ENCODE measurements around the gene SPOCD1. TPM values are rescaled to one million over a fixed set of nuclear protein-coding genes. Genes with fewer than 3 reads are reported as not detected.

SPOCD1 gene
- total RNA-seq, 1 experiment from 2014 or later = 0.66 TPM

GRCh38 chr1:31784356-31785019 is 31.3 kb downstream of the SPOCD1 start:
- H3K27ac Mint-ChIP-seq (ENCODE audit: unreplicated experiment) = no peak overlapping the region
- Histone ChIP-seq H3K4me1 (0 out of 2 replicates have a peak, but pooled peaks cover 5% of the 10 kb centered on the region), H3K9me3 (no peaks in the 10 kb centered on the region), H3K4me3 (ENCODE audit: low read depth, low read length) (no peak overlapping the region), H3K36me3 (ENCODE audit: control insufficient read depth, insufficient read depth, low read length) (no peaks in the 10 kb centered on the region), H3K27me3 (replicated peaks; ENCODE audit: control insufficient read depth, insufficient read depth, low read length) (no peaks in the 10 kb centered on the region)
- no TSS peak for BruUV-seq (replicated peaks)
- H3K4me1 Mint-ChIP-seq (ENCODE audit: low read depth, unreplicated experiment) = no peaks in the 10 kb centered on the region
- H3K36me3 Mint-ChIP-seq (ENCODE audit: insufficient read depth, unreplicated experiment) = no peaks in the 10 kb centered on the region
- peak in 1 of 2 experiments; percentile 17 for DNase-seq
- no peak overlapping the region for H3K4me3 Mint-ChIP-seq (ENCODE audit: unreplicated experiment)
- no peaks in the 10 kb centered on the region for H3K27me3 Mint-ChIP-seq (ENCODE audit: insufficient read depth, unreplicated experiment)
- H3K9me3 Mint-ChIP-seq (ENCODE audit: unreplicated experiment) = no peaks in the 10 kb centered on the region
- POLR2A ChIA-PET = no interaction called here
- CTCF ChIA-PET = interaction anchor here (0.6 kb wide), 1 partner anchor 289 kb away, joined by 4 read pairs; the partner anchor contains the start of gene TMEM39B
- no peak for TF ChIP-seq CTCF (IDR thresholded peaks at IDR 0.05; ENCODE audit: insufficient read depth in 1 of 2, low read depth in 1 of 2, low read length in 1 of 2, severe bottlenecking in 1 of 2, unreplicated experiment in 1 of 2)
- intact Hi-C loops (cut with micrococcal nuclease; ENCODE audit: unreplicated experiment) = loop anchor here (5.0 kb wide), 1 partner anchor 222 kb away; no protein-coding TSS in a partner anchor

GRCh38 chr1:31783846-31784245 is 32.0 kb downstream of the SPOCD1 start:
- CTCF ChIA-PET = no interaction called here

More at GRCh38 chr1:31783846-31784245, 32.0 kb downstream of the SPOCD1 start:
- BruUV-seq (replicated peaks) = no TSS peak
- Mint-ChIP-seq H3K27me3 (ENCODE audit: insufficient read depth, unreplicated experiment) (no peaks in the 10 kb centered on the region), H3K27ac (ENCODE audit: unreplicated experiment) (no peak overlapping the region), H3K9me3 (ENCODE audit: unreplicated experiment) (no peaks in the 10 kb centered on the region), H3K4me3 (ENCODE audit: unreplicated experiment) (no peak overlapping the region), H3K4me1 (ENCODE audit: low read depth, unreplicated experiment) (no peaks in the 10 kb centered on the region), H3K36me3 (ENCODE audit: insufficient read depth, unreplicated experiment) (no peaks in the 10 kb centered on the region)
- no peaks in the 10 kb centered on the region for H3K36me3 ChIP-seq (ENCODE audit: control insufficient read depth, insufficient read depth, low read length)
- no peak for TF ChIP-seq CTCF (IDR thresholded peaks at IDR 0.05; ENCODE audit: insufficient read depth in 1 of 2, low read depth in 1 of 2, low read length in 1 of 2, severe bottlenecking in 1 of 2, unreplicated experiment in 1 of 2)
- POLR2A ChIA-PET = no interaction called here
- intact Hi-C loops (cut with micrococcal nuclease; ENCODE audit: unreplicated experiment) = no loop called here
- no peaks in the 10 kb centered on the region for H3K9me3 ChIP-seq
- 0 out of 2 replicates have a peak, but pooled peaks cover 3% of the 10 kb centered on the region for H3K4me1 ChIP-seq
- H3K4me3 ChIP-seq (ENCODE audit: low read depth, low read length) = no peak overlapping the region
- no peaks in the 10 kb centered on the region for H3K27me3 ChIP-seq (replicated peaks; ENCODE audit: control insufficient read depth, insufficient read depth, low read length)
- DNase-seq = peak in 1 of 2 experiments; percentile 7
